ENCODE data around the gene SLN. TPM values are rescaled to one million over a fixed set of nuclear protein-coding genes. Genes with fewer than 3 reads are reported as not detected.
A peak's percentile ranks its signal among the peaks of the same experiment; 100 is the strongest.

The SLN gene
- total RNA-seq, 1 experiment from 2014 or later: not detected

DNA sequence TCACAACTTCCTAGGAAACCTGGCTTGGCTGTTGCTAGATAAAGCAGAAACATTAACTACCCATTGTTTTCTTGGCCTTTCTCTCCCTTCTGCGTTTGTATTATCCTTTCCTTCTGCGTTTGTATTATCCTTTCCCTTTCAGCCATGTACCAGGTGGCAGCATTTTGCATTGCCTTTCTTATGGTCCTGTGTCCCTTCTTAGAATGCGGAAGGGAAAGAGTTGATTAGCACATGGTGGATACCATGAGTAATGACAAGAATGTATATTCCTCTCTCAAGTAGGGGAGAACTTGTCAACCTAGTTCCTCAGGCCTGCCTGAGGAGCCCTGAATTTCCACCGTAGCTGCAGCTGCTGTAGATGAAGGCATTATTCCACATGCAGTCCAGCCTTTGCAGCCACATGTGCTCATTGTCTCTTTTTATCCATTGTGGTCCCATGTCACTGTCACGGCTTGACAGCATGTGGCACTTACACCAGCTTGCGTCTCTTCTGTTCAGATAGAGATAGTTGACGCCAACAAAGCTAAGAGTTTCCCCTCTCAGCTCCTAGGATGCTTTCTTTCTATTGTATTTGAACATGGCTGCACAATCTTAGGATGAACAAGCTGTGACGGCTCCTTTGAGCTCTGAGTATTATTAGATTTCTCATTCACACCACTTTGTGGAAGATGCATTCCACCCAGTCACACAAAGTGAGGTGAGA lies 44.8 kb downstream of the SLN start:
- Histone ChIP-seq H2BK5ac (ENCODE audit: insufficient read length, low read length) (no peak overlapping the region), H4K5ac (ENCODE audit: insufficient read length, low read depth, low read length) (no peak overlapping the region), H3K23ac (ENCODE audit: insufficient read length, low read depth, low read length) (no peak overlapping the region), H2AK5ac (ENCODE audit: insufficient read length, low read length) (no peak overlapping the region), H3K4me1 (ENCODE audit: insufficient read depth, low read length) (peaks cover 7% of the 10 kb centered on the region; the same call in 1 of the 2 replicates), H3K9me3 (ENCODE audit: control insufficient read depth, low read depth, low read length) (no peaks in the 10 kb centered on the region), H3K18ac (ENCODE audit: insufficient read length, low read depth, low read length) (no peak overlapping the region), H3K4ac (ENCODE audit: low read depth, low read length) (no peak overlapping the region), H4K8ac (replicated peaks; ENCODE audit: insufficient read length, low read depth, low read length) (no peak overlapping the region), H3K4me2 (ENCODE audit: insufficient read depth, insufficient read length, low read length) (no peak overlapping the region), H3K14ac (ENCODE audit: insufficient read depth, low read length) (no peak overlapping the region), H3K27ac (ENCODE audit: insufficient read length, low read depth, low read length) (no peak overlapping the region), H3K79me2 (ENCODE audit: insufficient read depth, low read length) (no peaks in the 10 kb centered on the region), H2BK15ac (ENCODE audit: low read depth, low read length) (no peak overlapping the region), H3T11ph (ENCODE audit: low read length) (no peak overlapping the region), H4K20me1 (ENCODE audit: control insufficient read depth, insufficient read depth, insufficient read length) (no peaks in the 10 kb centered on the region), H3K9ac (ENCODE audit: extremely low read depth, insufficient read length, low read length) (no peak overlapping the region), H2BK20ac (ENCODE audit: low read depth, low read length, poor library complexity, severe bottlenecking) (no peak overlapping the region), H3K27me3 (ENCODE audit: insufficient read depth, low read length) (no peaks in the 10 kb centered on the region), H3K23me2 (ENCODE audit: insufficient read length, low read depth, low read length, poor library complexity, severe bottlenecking) (no peaks in the 10 kb centered on the region), H2BK120ac (ENCODE audit: low read depth, low read length, poor library complexity, severe bottlenecking) (no peak overlapping the region), H3K79me1 (ENCODE audit: insufficient read depth, low read depth, low read length, poor library complexity, severe bottlenecking) (no peaks in the 10 kb centered on the region), H4K91ac (ENCODE audit: insufficient read length, low read depth, low read length) (no peak overlapping the region), H2BK12ac (ENCODE audit: insufficient read length, low read depth, low read length) (no peak overlapping the region), H3K56ac (ENCODE audit: insufficient read length, low read depth, low read length) (no peak overlapping the region), H2AFZ (ENCODE audit: low read length) (no peak overlapping the region)
- no peak for DNase-seq
- H3K27ac Mint-ChIP-seq: 0 out of 7 replicates have a peak overlapping the region, but pooled peaks of 1 of the 3 experiments have one; percentile 33
- H3K36me3 Mint-ChIP-seq (ENCODE audit: insufficient read depth in 1 of 3, low read depth in 3 of 3): no peaks in the 10 kb centered on the region
- no peak overlapping the region for H3K4me3 Mint-ChIP-seq
- no peaks in the 10 kb centered on the region for H3K27me3 Mint-ChIP-seq (ENCODE audit: low read depth)
- no peaks in the 10 kb centered on the region for H3K9me3 Mint-ChIP-seq
- no CpG with 5 or more reads among the region's 8 CpGs for WGBS (ENCODE audit: extremely low coverage, insufficient read length, low lambda C conversion rate)
- H3K4me1 Mint-ChIP-seq: peaks cover 19 to 20% of the 10 kb centered on the region in 2 experiments
- TF ChIP-seq, protein P1, sequence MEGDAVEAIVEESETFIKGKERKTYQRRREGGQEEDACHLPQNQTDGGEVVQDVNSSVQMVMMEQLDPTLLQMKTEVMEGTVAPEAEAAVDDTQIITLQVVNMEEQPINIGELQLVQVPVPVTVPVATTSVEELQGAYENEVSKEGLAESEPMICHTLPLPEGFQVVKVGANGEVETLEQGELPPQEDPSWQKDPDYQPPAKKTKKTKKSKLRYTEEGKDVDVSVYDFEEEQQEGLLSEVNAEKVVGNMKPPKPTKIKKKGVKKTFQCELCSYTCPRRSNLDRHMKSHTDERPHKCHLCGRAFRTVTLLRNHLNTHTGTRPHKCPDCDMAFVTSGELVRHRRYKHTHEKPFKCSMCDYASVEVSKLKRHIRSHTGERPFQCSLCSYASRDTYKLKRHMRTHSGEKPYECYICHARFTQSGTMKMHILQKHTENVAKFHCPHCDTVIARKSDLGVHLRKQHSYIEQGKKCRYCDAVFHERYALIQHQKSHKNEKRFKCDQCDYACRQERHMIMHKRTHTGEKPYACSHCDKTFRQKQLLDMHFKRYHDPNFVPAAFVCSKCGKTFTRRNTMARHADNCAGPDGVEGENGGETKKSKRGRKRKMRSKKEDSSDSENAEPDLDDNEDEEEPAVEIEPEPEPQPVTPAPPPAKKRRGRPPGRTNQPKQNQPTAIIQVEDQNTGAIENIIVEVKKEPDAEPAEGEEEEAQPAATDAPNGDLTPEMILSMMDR (conservative IDR thresholded peaks at IDR 0.05): no peak
